Measurements from ENCODE around the gene KL.

KL gene

DNA sequence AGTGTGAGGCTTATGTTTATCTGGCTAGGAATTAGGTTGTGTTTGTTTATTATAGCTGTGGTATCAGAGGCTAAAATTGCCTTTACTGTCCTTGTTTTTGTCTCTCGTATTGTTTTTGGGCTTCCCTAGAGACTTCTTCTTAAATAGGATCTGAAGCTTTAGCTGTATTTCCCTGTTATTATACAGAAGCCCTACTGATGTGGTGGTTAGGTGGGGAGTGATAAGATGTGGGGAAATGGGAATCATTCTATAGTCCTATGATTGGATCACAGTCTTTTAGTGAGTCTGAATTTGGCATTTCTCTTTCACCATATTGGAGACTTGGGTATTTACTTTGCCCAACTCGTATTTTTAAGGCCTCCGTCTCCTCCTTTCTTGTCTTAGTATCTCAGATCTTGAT is 8.3 kb upstream of the KL start:
- no peak for DNase-seq (ENCODE audit: low read depth)
- in situ Hi-C loops (cut with HindIII; ENCODE audit: low sequenced_read_pairs) = no loop called here
- TF ChIP-seq, protein P1, sequence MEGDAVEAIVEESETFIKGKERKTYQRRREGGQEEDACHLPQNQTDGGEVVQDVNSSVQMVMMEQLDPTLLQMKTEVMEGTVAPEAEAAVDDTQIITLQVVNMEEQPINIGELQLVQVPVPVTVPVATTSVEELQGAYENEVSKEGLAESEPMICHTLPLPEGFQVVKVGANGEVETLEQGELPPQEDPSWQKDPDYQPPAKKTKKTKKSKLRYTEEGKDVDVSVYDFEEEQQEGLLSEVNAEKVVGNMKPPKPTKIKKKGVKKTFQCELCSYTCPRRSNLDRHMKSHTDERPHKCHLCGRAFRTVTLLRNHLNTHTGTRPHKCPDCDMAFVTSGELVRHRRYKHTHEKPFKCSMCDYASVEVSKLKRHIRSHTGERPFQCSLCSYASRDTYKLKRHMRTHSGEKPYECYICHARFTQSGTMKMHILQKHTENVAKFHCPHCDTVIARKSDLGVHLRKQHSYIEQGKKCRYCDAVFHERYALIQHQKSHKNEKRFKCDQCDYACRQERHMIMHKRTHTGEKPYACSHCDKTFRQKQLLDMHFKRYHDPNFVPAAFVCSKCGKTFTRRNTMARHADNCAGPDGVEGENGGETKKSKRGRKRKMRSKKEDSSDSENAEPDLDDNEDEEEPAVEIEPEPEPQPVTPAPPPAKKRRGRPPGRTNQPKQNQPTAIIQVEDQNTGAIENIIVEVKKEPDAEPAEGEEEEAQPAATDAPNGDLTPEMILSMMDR (IDR thresholded peaks at IDR 0.05; ENCODE audit: low read depth, low read length, missing control alignments) = no peak
- no peak overlapping the region for H3K4me3 ChIP-seq (ENCODE audit: low read depth, low read length)

GRCh38 chr13:33008946-33009722 is 7.1 kb upstream of the KL start:
- TF ChIP-seq, protein P1 (IDR thresholded peaks at IDR 0.05; ENCODE audit: low read depth, low read length, missing control alignments) = no peak
- no peak for DNase-seq (ENCODE audit: low read depth)
- in situ Hi-C loops (cut with HindIII; ENCODE audit: low sequenced_read_pairs) = no loop called here
- H3K4me3 ChIP-seq (ENCODE audit: low read depth, low read length) = no peak overlapping the region

DNA sequence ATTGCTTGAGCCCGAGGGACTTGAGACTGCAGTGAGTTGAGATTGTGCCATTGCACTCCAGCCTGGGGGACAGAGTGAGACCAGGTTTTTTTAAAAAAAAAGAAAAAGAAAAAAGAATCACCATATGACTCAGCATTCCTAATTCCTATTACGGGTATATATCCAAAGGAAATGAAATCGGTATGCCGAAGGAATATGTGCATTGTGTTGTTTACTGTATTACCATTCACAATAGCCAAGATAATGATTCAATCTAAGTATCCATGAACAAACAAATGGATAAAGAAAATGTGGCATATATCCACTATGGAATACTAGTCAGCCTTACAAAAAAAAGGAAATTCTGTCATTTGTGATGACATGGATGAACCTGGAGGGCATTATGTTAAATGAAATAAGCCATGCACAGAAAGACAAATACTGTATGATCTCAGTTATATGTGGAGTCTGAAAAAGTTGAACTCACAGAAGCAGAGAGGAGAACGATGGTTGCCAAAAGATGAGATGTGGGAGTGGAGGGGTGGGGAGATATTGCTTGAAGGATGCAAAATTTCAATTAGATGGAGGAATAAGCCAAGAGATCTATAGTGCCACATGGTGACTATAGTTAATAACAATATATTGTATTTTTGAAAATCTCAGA is 4.3 kb upstream of the KL start:
- in situ Hi-C loops (cut with HindIII; ENCODE audit: low sequenced_read_pairs) = no loop called here
- no peak overlapping the region for H3K4me3 ChIP-seq (ENCODE audit: low read depth, low read length)
- TF ChIP-seq, protein P1 (IDR thresholded peaks at IDR 0.05; ENCODE audit: low read depth, low read length, missing control alignments) = no peak
- DNase-seq (ENCODE audit: low read depth) = no peak

DNA sequence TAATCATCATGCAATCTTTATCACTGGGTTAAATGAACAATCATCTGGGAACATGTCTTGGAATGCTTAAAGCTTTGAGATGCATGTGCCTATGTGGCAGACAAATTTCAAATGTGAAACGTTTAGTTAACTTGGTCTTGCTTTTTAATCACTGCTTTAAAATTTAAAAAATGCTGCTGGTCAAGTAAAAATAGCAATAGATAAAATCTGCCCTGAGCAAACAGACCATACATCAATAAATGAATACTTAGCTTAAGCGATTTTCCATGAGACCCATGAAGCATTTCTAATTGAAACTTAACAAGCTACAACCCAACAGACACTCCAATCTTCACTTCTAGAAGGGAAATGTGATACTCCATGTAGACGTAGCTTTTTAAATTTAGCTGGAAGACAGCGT is 1.9 kb upstream of the KL start:
- in situ Hi-C loops (cut with HindIII; ENCODE audit: low sequenced_read_pairs) = no loop called here
- TF ChIP-seq, protein P1 (IDR thresholded peaks at IDR 0.05; ENCODE audit: low read depth, low read length, missing control alignments) = no peak
- DNase-seq (ENCODE audit: low read depth) = no peak
- H3K4me3 ChIP-seq (ENCODE audit: low read depth, low read length) = no peak overlapping the region

- no peak for DNase-seq (ENCODE audit: low read depth)
These were observed 968 bp upstream of the KL start for GRCh38 chr13:33015241-33015668.

DNA sequence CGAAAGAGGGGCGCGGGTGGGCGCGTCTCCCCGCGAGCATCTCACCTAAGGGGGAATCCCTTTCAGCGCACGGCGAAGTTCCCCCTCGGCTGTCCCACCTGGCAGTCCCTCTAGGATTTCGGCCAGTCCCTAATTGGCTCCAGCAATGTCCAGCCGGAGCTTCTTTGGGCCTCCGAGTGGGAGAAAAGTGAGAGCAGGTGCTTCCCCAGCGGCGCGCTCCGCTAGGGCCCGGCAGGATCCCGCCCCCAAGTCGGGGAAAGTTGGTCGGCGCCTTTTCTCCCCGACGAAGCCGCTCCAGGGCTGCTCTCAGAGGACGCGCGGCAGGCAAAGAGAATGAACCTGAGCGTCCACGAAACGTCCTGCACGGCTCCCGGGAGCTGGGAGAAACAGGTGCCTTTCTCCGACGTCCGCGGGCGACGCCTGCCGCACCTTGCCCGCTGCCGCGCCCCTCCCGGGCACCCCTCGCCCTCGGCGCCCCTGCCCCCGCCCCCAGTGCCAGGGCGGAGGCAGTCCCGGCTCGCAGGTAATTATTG is 366 bp upstream of the KL start:
- in situ Hi-C loops (cut with HindIII; ENCODE audit: low sequenced_read_pairs) = no loop called here
- TF ChIP-seq, protein P1 (IDR thresholded peaks at IDR 0.05; ENCODE audit: low read depth, low read length, missing control alignments) = no peak
- peak overlapping the region; percentile 5 for H3K4me3 ChIP-seq (ENCODE audit: low read depth, low read length)
- no peak for DNase-seq (ENCODE audit: low read depth)

More at GRCh38 chr13:33015241-33015668, 968 bp upstream of the KL start:
- TF ChIP-seq, protein P1 (IDR thresholded peaks at IDR 0.05; ENCODE audit: low read depth, low read length, missing control alignments) = no peak
- H3K4me3 ChIP-seq (ENCODE audit: low read depth, low read length) = no peak overlapping the region
- in situ Hi-C loops (cut with HindIII; ENCODE audit: low sequenced_read_pairs) = no loop called here

Data from astrocyte of the cerebellum (primary cell).